BE2C (cell line): ENCODE results near the gene TSPAN7. TPM values are rescaled to one million over a fixed set of nuclear protein-coding genes. Genes with fewer than 3 reads are reported as not detected.
A peak's percentile ranks its signal among the peaks of the same experiment; 100 is the strongest.

Experiments used
- DNase-seq: peaks from one replicate; pipeline ENCODE4 v3.0.0-alpha.2; 2020
- H3K27me3 ChIP-seq: fragments of 250-450 bp; sonication (Bioruptor Pico); 2 replicates; pipeline ENCODE4 v1.5.1; 2020; ENCODE audit warnings: mild to moderate bottlenecking
- H3K36me3 ChIP-seq: fragments of 250-450 bp; sonication (Bioruptor Pico); 2 replicates; pipeline ENCODE4 v1.5.1; 2020; ENCODE audit warnings: mild to moderate bottlenecking
- H3K4me1 ChIP-seq: fragments of 250-450 bp; sonication (Bioruptor Pico); 2 replicates; pipeline ENCODE4 v1.5.1; 2020
- H3K4me3 ChIP-seq: 2 replicates; pipeline ENCODE4 v1.5.1; 2011; ENCODE audit warnings: low read depth, low read length
- H3K9me3 ChIP-seq: fragments of 250-450 bp; sonication (Bioruptor Pico); 2 replicates; pipeline ENCODE4 v1.5.1; 2020
- polyA plus RNA-seq: library from polyadenylated mRNA; unstranded; fragments of >200 nt; gene quantifications from one replicate; pipeline ENCODE4 v1.2.1, GENCODE V29; 2012; ENCODE audit warnings: low read depth, missing spikeins; ENCODE audit not compliant: insufficient read length, insufficient read depth
- TF ChIP-seq, protein P1 (sequence below): IDR thresholded peaks from 2 replicates; pipeline ENCODE4 v1.5.1; 2012; ENCODE audit warnings: mild to moderate bottlenecking, low read depth, low read length

The TSPAN7 gene, protein sequence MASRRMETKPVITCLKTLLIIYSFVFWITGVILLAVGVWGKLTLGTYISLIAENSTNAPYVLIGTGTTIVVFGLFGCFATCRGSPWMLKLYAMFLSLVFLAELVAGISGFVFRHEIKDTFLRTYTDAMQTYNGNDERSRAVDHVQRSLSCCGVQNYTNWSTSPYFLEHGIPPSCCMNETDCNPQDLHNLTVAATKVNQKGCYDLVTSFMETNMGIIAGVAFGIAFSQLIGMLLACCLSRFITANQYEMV
- 163 TPM for polyA plus RNA-seq

DNA sequence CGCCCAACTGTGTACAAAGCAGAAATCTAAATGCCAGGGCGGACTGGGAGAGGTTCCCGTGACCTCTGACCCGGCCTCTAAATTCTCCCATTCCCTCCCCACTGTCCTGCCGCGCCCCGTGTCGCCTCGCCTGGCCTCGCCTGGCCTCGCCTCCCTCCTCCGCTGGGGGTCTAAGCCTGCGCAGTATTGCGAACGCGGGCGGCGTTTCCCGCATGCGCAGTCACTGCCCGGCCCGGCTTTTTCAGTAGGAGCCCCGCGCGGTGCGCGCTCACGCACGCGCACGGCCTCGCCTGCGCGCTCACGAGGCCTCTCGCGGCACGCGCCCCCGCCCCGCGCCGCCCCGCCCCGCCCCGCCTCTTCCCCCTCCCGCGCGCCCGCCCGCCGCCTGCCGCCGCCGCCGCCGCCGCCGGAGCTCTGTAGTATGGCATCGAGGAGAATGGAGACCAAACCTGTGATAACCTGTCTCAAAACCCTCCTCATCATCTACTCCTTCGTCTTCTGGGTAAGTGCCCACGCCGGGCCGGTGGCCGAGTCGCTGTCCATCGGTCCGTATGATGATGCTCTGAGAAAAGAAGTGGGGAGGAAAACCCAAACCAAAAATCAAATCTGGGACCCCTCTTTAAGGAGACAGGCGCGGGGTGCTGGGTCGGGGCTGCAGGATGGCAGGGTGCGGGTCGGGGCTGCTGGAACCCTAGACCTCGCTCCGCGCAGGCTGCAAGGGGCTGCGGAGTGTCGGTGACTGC, at the start of gene TSPAN7:
Gene TSPAN7, plus strand, starts transcription at position 417 of the 743 bp plus-strand sequence. Its CDS starts 5 bp downstream, at position 422.
- no peaks in the 10 kb centered on the region for H3K36me3 ChIP-seq
- no peaks in the 10 kb centered on the region for H3K9me3 ChIP-seq
- H3K4me1 ChIP-seq, result no peaks in the 10 kb centered on the region
- H3K27me3 ChIP-seq, result no peaks in the 10 kb centered on the region
- TF ChIP-seq, protein P1, sequence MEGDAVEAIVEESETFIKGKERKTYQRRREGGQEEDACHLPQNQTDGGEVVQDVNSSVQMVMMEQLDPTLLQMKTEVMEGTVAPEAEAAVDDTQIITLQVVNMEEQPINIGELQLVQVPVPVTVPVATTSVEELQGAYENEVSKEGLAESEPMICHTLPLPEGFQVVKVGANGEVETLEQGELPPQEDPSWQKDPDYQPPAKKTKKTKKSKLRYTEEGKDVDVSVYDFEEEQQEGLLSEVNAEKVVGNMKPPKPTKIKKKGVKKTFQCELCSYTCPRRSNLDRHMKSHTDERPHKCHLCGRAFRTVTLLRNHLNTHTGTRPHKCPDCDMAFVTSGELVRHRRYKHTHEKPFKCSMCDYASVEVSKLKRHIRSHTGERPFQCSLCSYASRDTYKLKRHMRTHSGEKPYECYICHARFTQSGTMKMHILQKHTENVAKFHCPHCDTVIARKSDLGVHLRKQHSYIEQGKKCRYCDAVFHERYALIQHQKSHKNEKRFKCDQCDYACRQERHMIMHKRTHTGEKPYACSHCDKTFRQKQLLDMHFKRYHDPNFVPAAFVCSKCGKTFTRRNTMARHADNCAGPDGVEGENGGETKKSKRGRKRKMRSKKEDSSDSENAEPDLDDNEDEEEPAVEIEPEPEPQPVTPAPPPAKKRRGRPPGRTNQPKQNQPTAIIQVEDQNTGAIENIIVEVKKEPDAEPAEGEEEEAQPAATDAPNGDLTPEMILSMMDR, result no peak
- H3K4me3 ChIP-seq, result peak within 1 kb of the TSS; percentile 81
- peak; percentile 88 for DNase-seq

DNA sequence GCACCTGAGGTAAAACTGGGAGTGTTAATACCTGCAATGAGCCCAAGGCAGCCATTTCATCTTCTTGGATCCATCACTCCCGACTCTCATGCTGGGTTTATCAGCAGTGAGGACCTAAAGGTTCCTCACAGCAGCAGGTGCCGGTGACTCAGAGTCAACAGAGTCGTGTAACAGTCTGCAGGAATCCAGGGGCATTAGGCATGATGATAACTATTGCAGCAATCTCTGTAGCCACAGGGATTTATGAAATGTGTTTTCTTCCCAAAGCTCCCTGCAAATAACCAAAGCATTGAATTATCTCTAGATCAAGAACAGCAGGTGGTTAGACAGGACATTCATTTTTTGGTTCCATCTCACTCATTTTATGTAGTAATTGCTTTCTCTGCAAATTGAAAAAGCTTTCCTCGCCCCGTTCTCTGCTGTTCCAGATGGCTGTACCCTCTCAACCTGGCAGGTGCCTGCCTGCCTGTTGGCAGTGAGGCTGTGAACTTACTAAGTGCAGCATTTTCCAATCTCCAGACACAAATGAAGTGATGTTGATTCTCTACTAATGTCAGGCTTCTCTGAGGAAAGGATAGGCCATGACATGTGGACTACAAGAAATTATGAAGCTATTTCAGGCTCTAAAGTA, 48.1 kb upstream of the TSPAN7 start:
- Histone ChIP-seq H3K4me3 (no peak overlapping the region), H3K27me3 (no peaks in the 10 kb centered on the region), H3K4me1 (peaks cover 2% of the 10 kb centered on the region), H3K36me3 (no peaks in the 10 kb centered on the region), H3K9me3 (no peaks in the 10 kb centered on the region)
- TF ChIP-seq, protein P1, result no peak
- DNase-seq, result peak; percentile 6

DNA sequence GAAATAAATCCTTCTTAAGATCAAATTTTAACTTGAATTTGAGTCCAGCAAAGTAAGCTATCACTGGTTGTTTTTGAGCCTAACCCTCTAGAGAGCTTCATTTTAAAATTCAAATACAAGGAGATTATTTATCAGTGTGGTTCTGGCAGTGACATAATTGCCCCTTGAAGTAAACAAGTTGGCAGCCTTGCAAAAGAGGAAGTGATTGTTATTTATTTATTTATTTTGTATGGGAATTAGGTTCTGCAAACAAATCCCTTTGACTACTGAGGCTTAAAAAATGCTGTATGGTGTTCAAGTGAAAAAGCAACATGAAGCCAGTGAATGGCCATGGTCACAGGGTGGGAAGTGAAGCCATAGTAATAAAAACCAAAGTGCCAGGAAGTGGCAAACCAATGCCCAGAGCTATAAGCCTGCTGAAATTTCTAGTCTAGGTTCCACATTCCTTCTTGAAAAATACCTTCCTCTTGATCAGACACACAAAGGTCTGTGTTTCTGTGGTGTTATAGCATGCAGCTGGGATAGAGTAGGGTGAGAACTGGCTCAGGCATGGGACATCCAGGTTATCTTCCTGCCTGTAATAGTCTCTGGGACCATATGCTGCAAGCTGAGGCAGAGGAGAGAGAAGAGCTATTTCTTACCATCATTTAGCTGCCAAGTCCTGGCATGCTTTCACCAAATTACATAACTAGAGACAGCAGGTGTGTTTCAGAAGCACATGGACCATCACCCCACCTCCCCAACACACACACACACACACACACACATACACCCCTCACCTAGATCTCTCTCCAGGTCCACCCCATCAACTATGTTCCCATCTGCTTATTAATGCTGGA, 47.1 kb upstream of the TSPAN7 start:
- TF ChIP-seq, protein P1, result no peak
- H3K9me3 ChIP-seq, result no peaks in the 10 kb centered on the region
- no peak for DNase-seq
- H3K4me3 ChIP-seq, result no peak overlapping the region
- H3K36me3 ChIP-seq, result no peaks in the 10 kb centered on the region
- H3K4me1 ChIP-seq, result no peaks in the 10 kb centered on the region
- no peaks in the 10 kb centered on the region for H3K27me3 ChIP-seq

DNA sequence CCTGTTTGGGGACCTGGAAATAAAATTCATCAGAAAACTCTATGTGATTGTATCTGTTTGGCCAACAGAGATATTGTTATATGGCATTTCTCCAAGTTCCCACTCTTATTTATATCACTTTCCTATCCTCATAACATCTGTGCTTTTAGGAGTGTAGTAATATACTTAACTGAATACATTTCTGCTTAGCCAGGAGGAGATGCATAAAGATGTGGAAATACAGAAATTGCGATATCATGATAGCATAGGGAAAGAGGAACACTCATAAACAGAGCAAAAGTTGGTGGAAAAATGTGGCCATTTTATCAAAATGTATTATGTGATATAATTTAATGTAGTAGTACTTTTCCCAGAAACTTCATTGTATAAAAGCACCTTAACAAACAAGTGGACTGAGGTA, 46.1 kb upstream of the TSPAN7 start:
- TF ChIP-seq, protein P1, result no peak
- Histone ChIP-seq H3K9me3 (no peaks in the 10 kb centered on the region), H3K4me3 (no peak overlapping the region), H3K27me3 (no peaks in the 10 kb centered on the region), H3K36me3 (no peaks in the 10 kb centered on the region), H3K4me1 (no peaks in the 10 kb centered on the region)
- DNase-seq, result no peak

DNA sequence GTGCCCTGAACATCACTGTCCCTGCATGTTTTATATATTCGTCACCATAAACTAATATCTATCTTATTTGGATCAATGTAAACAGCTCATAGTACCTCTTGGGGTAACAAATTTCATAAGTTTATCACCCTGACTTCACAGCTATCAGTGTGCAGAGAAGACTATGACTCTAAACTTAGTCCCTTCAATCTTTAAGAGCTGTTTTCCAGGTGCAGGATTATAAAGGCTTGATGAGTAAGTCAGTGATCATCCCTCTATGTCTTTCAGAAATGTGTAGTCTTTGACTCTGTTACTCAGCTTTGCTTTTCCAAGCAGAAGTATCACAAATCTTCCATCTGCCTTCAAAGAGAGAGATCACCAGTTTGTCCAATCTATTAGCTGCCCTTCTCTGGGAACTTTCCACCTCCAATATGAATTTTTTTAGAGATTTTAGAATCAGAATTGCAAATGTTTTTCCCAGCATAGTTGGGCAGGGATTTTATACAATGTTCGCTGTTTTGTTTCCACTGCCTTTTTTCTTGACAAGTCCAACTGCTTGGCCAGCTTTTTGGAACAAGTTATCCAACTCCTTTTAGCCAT, 45.1 kb upstream of the TSPAN7 start:
- DNase-seq, result no peak
- Histone ChIP-seq H3K4me3 (no peak overlapping the region), H3K27me3 (no peaks in the 10 kb centered on the region), H3K9me3 (no peaks in the 10 kb centered on the region), H3K4me1 (no peaks in the 10 kb centered on the region), H3K36me3 (no peaks in the 10 kb centered on the region)
- TF ChIP-seq, protein P1, result no peak
